RKO (cell line): ENCODE data around the gene RYR2.
A peak's percentile ranks its signal among the peaks of the same experiment; 100 is the strongest.
"Not testable (repeated sequence)": the region's sequence is repeated elsewhere in the genome, so short reads cannot be mapped to it uniquely, and the experiment has no call there.

ENCODE experiments used
- DNase-seq: peaks from one replicate; pipeline ENCODE4 v3.0.0-alpha.2; 2016; ENCODE audit warnings: low spot score

Gene RYR2

GRCh38 chr1:237562242-237562823 is 520.3 kb downstream of the RYR2 start:
- DNase-seq: peak; percentile 86

- no peak for DNase-seq
These were observed 523.3 kb downstream of the RYR2 start for GRCh38 chr1:237565236-237565635.

GRCh38 chr1:237566581-237566980 is 524.6 kb downstream of the RYR2 start:
- no peak for DNase-seq

- DNase-seq: no peak
These were observed 527.0 kb downstream of the RYR2 start for GRCh38 chr1:237568955-237569354.

- DNase-seq: no peak
These were observed 528.5 kb downstream of the RYR2 start for GRCh38 chr1:237570530-237570929.

GRCh38 chr1:237574536-237574935 is 532.6 kb downstream of the RYR2 start:
- no peak for DNase-seq

GRCh38 chr1:237578540-237578939 is 536.6 kb downstream of the RYR2 start:
- no peak for DNase-seq

GRCh38 chr1:237580726-237581125 is 538.7 kb downstream of the RYR2 start:
- DNase-seq: no peak

- no peak for DNase-seq
These were observed 541.3 kb downstream of the RYR2 start for GRCh38 chr1:237583270-237583669.

- no peak for DNase-seq
These were observed 541.8 kb downstream of the RYR2 start for GRCh38 chr1:237583756-237584155.

GRCh38 chr1:237590386-237590785 is 548.4 kb downstream of the RYR2 start:
- DNase-seq: peak; percentile 4

- no peak for DNase-seq
These were observed 549.4 kb downstream of the RYR2 start for GRCh38 chr1:237591353-237591752.

GRCh38 chr1:237603036-237603568 is 561.1 kb downstream of the RYR2 start:
- DNase-seq: not testable (repeated sequence)

GRCh38 chr1:237608433-237608832 is 566.4 kb downstream of the RYR2 start:
- DNase-seq: no peak

GRCh38 chr1:237610157-237610556 is 568.2 kb downstream of the RYR2 start:
- DNase-seq: no peak

GRCh38 chr1:237613984-237614383 is 572.0 kb downstream of the RYR2 start:
- DNase-seq: no peak

- no peak for DNase-seq
These were observed 577.6 kb downstream of the RYR2 start for GRCh38 chr1:237619553-237619952.

GRCh38 chr1:237634922-237635321 is 592.9 kb downstream of the RYR2 start:
- no peak for DNase-seq

GRCh38 chr1:237638555-237638954 is 596.6 kb downstream of the RYR2 start:
- DNase-seq: no peak

- no peak for DNase-seq
These were observed 598.2 kb downstream of the RYR2 start for GRCh38 chr1:237640011-237640671.

- DNase-seq: no peak
These were observed 599.0 kb downstream of the RYR2 start for GRCh38 chr1:237640966-237641365.

GRCh38 chr1:237650809-237651208 is 608.8 kb downstream of the RYR2 start:
- no peak for DNase-seq

GRCh38 chr1:237655778-237656177 is 613.8 kb downstream of the RYR2 start:
- no peak for DNase-seq

- DNase-seq: no peak
These were observed 622.4 kb downstream of the RYR2 start for GRCh38 chr1:237664348-237664747.
